IMR-90 (cell line): ENCODE results near the gene KIRREL1. TPM values are rescaled to one million over a fixed set of nuclear protein-coding genes. Genes with fewer than 3 reads are reported as not detected.

ENCODE experiments used
- ATAC-seq: fragments of 200-7000 bp; cut with Tn5 transposase; 2 replicates; pipeline ENCODE4 v1.9.1; 2020; ENCODE audit warnings: low read depth, mild to moderate bottlenecking, moderate library complexity
- BruUV-seq: library from RNA; stranded (reverse); fragments of 400-500 nt; replicated peaks from 2 replicates; lab custom pipeline; 2021; lab: Mats Ljungman, UMichigan
- CTCF ChIA-PET: fragments of 300-600 bp; formaldehyde crosslinking; extraction: SDS; loops from one replicate; lab custom pipeline; 2021; ENCODE audit warnings: antibody characterized with exemption; lab: Yijun Ruan, JAX
- POLR2A ChIA-PET: fragments of 300-600 bp; sonication (Branson Sonifier 250); formaldehyde crosslinking; loops from one replicate; lab custom pipeline; 2022; ENCODE audit warnings: antibody characterized with exemption; ENCODE audit not compliant: unreplicated experiment; lab: Charles Lee
- DNase-seq: peaks from one replicate; pipeline ENCODE4 v3.0.0; 2013
- H2AFZ ChIP-seq: replicated peaks from 2 replicates; pipeline ENCODE3; 2013; ENCODE audit warnings: low read length, mild to moderate bottlenecking; ENCODE audit not compliant: poor library complexity
- H2AK5ac ChIP-seq: 2 replicates; pipeline ENCODE4 v1.6.1; 2013; ENCODE audit warnings: low read depth, low read length, inconsistent platforms
- H2AK9ac ChIP-seq: replicated peaks from 2 replicates; pipeline ENCODE3; 2013; ENCODE audit warnings: mild to moderate bottlenecking, low read depth, low read length, moderate library complexity; ENCODE audit not compliant: poor library complexity
- H2BK120ac ChIP-seq: 2 replicates; pipeline ENCODE4 v1.6.1; 2013; ENCODE audit warnings: low read depth, low read length, inconsistent platforms
- H2BK15ac ChIP-seq: 3 replicates; pipeline ENCODE4 v1.6.1; 2013; ENCODE audit warnings: low read depth, low read length, inconsistent platforms
- H2BK20ac ChIP-seq: 2 replicates; pipeline ENCODE4 v1.6.1; 2013; ENCODE audit warnings: low read depth, mild to moderate bottlenecking, inconsistent platforms, low read length, moderate library complexity
- H2BK5ac ChIP-seq: 2 replicates; pipeline ENCODE4 v1.6.1; 2013; ENCODE audit warnings: mild to moderate bottlenecking, low read depth, low read length, inconsistent platforms; ENCODE audit not compliant: poor library complexity, severe bottlenecking
- H3K14ac ChIP-seq: replicated peaks from 2 replicates; pipeline ENCODE4 v1.6.1; 2013; ENCODE audit warnings: low read depth, low read length, inconsistent platforms
- H3K18ac ChIP-seq: 2 replicates; pipeline ENCODE4 v1.6.1; 2013; ENCODE audit warnings: low read depth, low read length, control low read depth
- H3K23ac ChIP-seq: 2 replicates; pipeline ENCODE4 v1.6.1; 2013; ENCODE audit warnings: low read depth, low read length, inconsistent platforms
- H3K27ac ChIP-seq: 2 replicates; pipeline ENCODE4 v1.5.1; 2013; ENCODE audit warnings: mild to moderate bottlenecking, control low read depth, low read length; ENCODE audit not compliant: insufficient read depth
- H3K27me3 ChIP-seq: 2 replicates; pipeline ENCODE4 v1.6.1; 2013; ENCODE audit warnings: low read length; ENCODE audit not compliant: control insufficient read depth, insufficient read depth
- H3K36me3 ChIP-seq: 2 replicates; pipeline ENCODE4 v1.6.1; 2013; ENCODE audit warnings: low read length, mixed read lengths; ENCODE audit not compliant: control insufficient read depth, insufficient read depth
- H3K4ac ChIP-seq: 2 replicates; pipeline ENCODE4 v1.6.1; 2013; ENCODE audit warnings: low read depth, low read length, inconsistent platforms
- H3K4me1 ChIP-seq: 2 replicates; pipeline ENCODE4 v1.6.1; 2013; ENCODE audit warnings: low read length, mixed read lengths; ENCODE audit not compliant: control insufficient read depth, insufficient read depth
- H3K4me2 ChIP-seq: 2 replicates; pipeline ENCODE4 v1.6.1; 2013; ENCODE audit warnings: low read depth, mild to moderate bottlenecking, control low read depth, low read length, moderate library complexity
- H3K4me3 ChIP-seq: 2 replicates; pipeline ENCODE4 v1.5.1; 2013; ENCODE audit warnings: low read depth, mild to moderate bottlenecking, control low read depth, low read length, moderate library complexity; ENCODE audit not compliant: insufficient read depth
- H3K56ac ChIP-seq: 2 replicates; pipeline ENCODE4 v1.6.1; 2013; ENCODE audit warnings: low read length, inconsistent platforms; ENCODE audit not compliant: insufficient read depth; ENCODE audit errors: extremely low read depth
- H3K79me1 ChIP-seq, 2 experiments: 2 replicates each; pipeline ENCODE4 v1.6.1; 2013; ENCODE audit warnings: low read length in 2 of 2, inconsistent platforms in 1 of 2, low read depth in 1 of 2
- H3K9ac ChIP-seq: 2 replicates; pipeline ENCODE4 v1.6.1; 2013; ENCODE audit warnings: low read depth, low read length, control low read depth
- H3K9me1 ChIP-seq: 2 replicates; pipeline ENCODE4 v1.6.1; 2013; ENCODE audit warnings: low read length, inconsistent platforms; ENCODE audit not compliant: insufficient read depth
- H3K9me3 ChIP-seq: 2 replicates; pipeline ENCODE4 v1.6.1; 2013; ENCODE audit warnings: low read length; ENCODE audit not compliant: control insufficient read depth, insufficient read depth
- H4K20me1 ChIP-seq: 2 replicates; pipeline ENCODE4 v1.6.1; 2013; ENCODE audit warnings: low read length, inconsistent platforms; ENCODE audit not compliant: insufficient read depth
- H4K5ac ChIP-seq: 2 replicates; pipeline ENCODE4 v1.6.1; 2013; ENCODE audit warnings: mild to moderate bottlenecking, low read depth, low read length, control low read depth
- H4K8ac ChIP-seq, 2 experiments: 2 replicates each; pipeline ENCODE4 v1.6.1; 2013; ENCODE audit warnings: low read depth in 2 of 2, low read length in 2 of 2, control low read depth in 1 of 2, inconsistent platforms in 1 of 2
- H4K91ac ChIP-seq: 2 replicates; pipeline ENCODE4 v1.6.1; 2013; ENCODE audit warnings: low read depth, low read length, inconsistent platforms; ENCODE audit not compliant: insufficient read depth
- BHLHE40 ChIP-seq: fragments of 150-350 bp; IDR thresholded peaks from 2 replicates; pipeline ENCODE4 v1.6.1; 2016; ENCODE audit warnings: mild to moderate bottlenecking, low read depth, low read length
- CEBPB ChIP-seq: IDR thresholded peaks from 2 replicates; pipeline ENCODE4 v1.6.1; 2012; ENCODE audit warnings: low read depth, low read length, improper control_type of control experiment
- CHD1 ChIP-seq: IDR thresholded peaks from 2 replicates; pipeline ENCODE4 v1.6.1; 2012; ENCODE audit warnings: low read depth, low read length, improper control_type of control experiment
- CTCF ChIP-seq: conservative IDR thresholded peaks from 2 replicates; pipeline ENCODE4 v1.5.1; 2012; ENCODE audit warnings: mild to moderate bottlenecking, low read depth, low read length, improper control_type of control experiment
- ELK1 ChIP-seq: fragments of 150-350 bp; IDR thresholded peaks from 2 replicates; pipeline ENCODE4 v1.6.1; 2016; ENCODE audit warnings: low read depth, mild to moderate bottlenecking, low read length, moderate library complexity, borderline replicate concordance
- FOS ChIP-seq: fragments of 150-350 bp; IDR thresholded peaks from 2 replicates; pipeline ENCODE4 v1.6.1; 2016; ENCODE audit warnings: low read depth, low read length
- MAFK ChIP-seq: IDR thresholded peaks from 2 replicates; pipeline ENCODE4 v1.6.1; 2012; ENCODE audit warnings: low read depth, low read length, improper control_type of control experiment
- MAZ ChIP-seq: IDR thresholded peaks from 2 replicates; pipeline ENCODE4 v1.6.1; 2012; ENCODE audit warnings: low read depth, mild to moderate bottlenecking, low read length, improper control_type of control experiment, moderate library complexity, borderline replicate concordance
- MXI1 ChIP-seq: IDR thresholded peaks from 2 replicates; pipeline ENCODE4 v1.6.1; 2012; ENCODE audit warnings: low read depth, mild to moderate bottlenecking, low read length, moderate library complexity, borderline replicate concordance
- NFE2L2 ChIP-seq: fragments of 150-350 bp; IDR thresholded peaks from 2 replicates; pipeline ENCODE4 v1.6.1; 2016; ENCODE audit warnings: low read depth, mild to moderate bottlenecking, low read length
- POLR2A ChIP-seq: IDR thresholded peaks from 2 replicates; pipeline ENCODE4 v1.6.1; 2012; ENCODE audit warnings: mild to moderate bottlenecking, low read depth, low read length
- RAD21 ChIP-seq: IDR thresholded peaks from 2 replicates; pipeline ENCODE4 v1.6.1; 2012; ENCODE audit warnings: low read length, improper control_type of control experiment
- RCOR1 ChIP-seq: IDR thresholded peaks from 2 replicates; pipeline ENCODE4 v1.6.1; 2012; ENCODE audit warnings: mild to moderate bottlenecking, low read length, improper control_type of control experiment; ENCODE audit not compliant: insufficient replicate concordance
- RFX5 ChIP-seq: IDR thresholded peaks from 2 replicates; pipeline ENCODE4 v1.8.0; 2012; ENCODE audit warnings: low read depth, mild to moderate bottlenecking, low read length, moderate library complexity
- SMC3 ChIP-seq: fragments of 150-350 bp; IDR thresholded peaks from 2 replicates; pipeline ENCODE4 v1.6.1; 2016; ENCODE audit warnings: low read depth, mild to moderate bottlenecking, antibody characterized with exemption, low read length, moderate library complexity
- USF2 ChIP-seq: fragments of 150-350 bp; IDR thresholded peaks from 2 replicates; pipeline ENCODE4 v1.6.1; 2017; ENCODE audit warnings: mild to moderate bottlenecking, antibody characterized with exemption, low read length, low read depth
- WGBS, 2 experiments: methylation state at CpG; one replicate each; pipeline versions ENCODE4 v1.1.5 to v1.1.7; 2013; ENCODE audit warnings: missing lambda C conversion rate in 2 of 2; ENCODE audit not compliant: insufficient read length in 1 of 2; ENCODE audit errors: extremely low coverage in 2 of 2; 5-methylcytosine and 5-hydroxymethylcytosine counted together
- dilution Hi-C: fragments of 300-500 bp; cut with HindIII; formaldehyde crosslinking; loops from one replicate; pipeline ENCODE4 v1.14.3; 2018; ENCODE audit warnings: low sequenced_read_pairs; ENCODE audit not compliant: unreplicated experiment
- in situ Hi-C: fragments of 300-500 bp; cut with MboI; formaldehyde crosslinking; loops from 3 replicates; pipeline ENCODE4 v1.14.3; 2019; ENCODE audit warnings: low sequenced_read_pairs, inconsistent platforms, mixed read lengths
- intact Hi-C: fragments of 100-400 bp; cut with micrococcal nuclease; formaldehyde crosslinking; loops from 2 replicates; pipeline ENCODE4 v1.10.0; 2022
- polyA plus RNA-seq, 3 experiments: library from polyadenylated mRNA; depleted of rRNA; stranded (reverse); fragments of >200 nt; gene quantifications; 2 replicates each; pipeline ENCODE4 v1.2.3, GENCODE V29; 2012; ENCODE audit warnings: low replicate concordance in 1 of 3
- total RNA-seq: library from RNA; depleted of rRNA; stranded (reverse); fragments of >200 nt; gene quantifications from 2 replicates; pipeline ENCODE4 v1.2.3, GENCODE V29; 2012

The KIRREL1 gene
- total and polyA plus RNA-seq, 2 of the 4 experiments (the other 2 are of a cell fraction): 58.1 to 64.7 TPM

- in situ Hi-C loops (no loop called here), dilution Hi-C loops (no loop called here), intact Hi-C loops (no loop called here)
- no TSS peak for BruUV-seq
- POLR2A ChIA-PET: no interaction called here
- TF ChIP-seq USF2 (no peak), CEBPB (no peak), RFX5 (no peak), FOS (no peak), RAD21 (no peak), POLR2A (no peak), SMC3 (no peak), ELK1 (no peak), BHLHE40 (no peak), RCOR1 (no peak), NFE2L2 (no peak), MAFK (no peak), MXI1 (no peak), CTCF (no peak), MAZ (no peak), CHD1 (no peak)
- Histone ChIP-seq H2AK5ac (no peak overlapping the region), H3K14ac (no peak overlapping the region), H2BK20ac (no peak overlapping the region), H4K20me1 (no peaks in the 10 kb centered on the region), H2AK9ac (no peak overlapping the region), H3K79me1 (no peaks in the 10 kb centered on the region), H3K4me2 (no peak overlapping the region), H3K27me3 (peaks cover 38% of the 10 kb centered on the region), H2BK120ac (no peak overlapping the region), H3K23ac (no peak overlapping the region), H2BK15ac (no peak overlapping the region), H2BK5ac (no peak overlapping the region), H3K9me3 (peaks cover 3% of the 10 kb centered on the region; the same call in 1 of the 2 replicates), H4K91ac (no peak overlapping the region), H3K4me1 (no peaks in the 10 kb centered on the region), H4K5ac (no peak overlapping the region), H3K27ac (no peak overlapping the region), H4K8ac (no peak overlapping the region), H3K9ac (no peak overlapping the region), H3K18ac (no peak overlapping the region), H3K36me3 (no peaks in the 10 kb centered on the region), H3K4me3 (no peak overlapping the region), H3K56ac (no peak overlapping the region), H3K9me1 (no peaks in the 10 kb centered on the region), H2AFZ (no peak overlapping the region), H3K4ac (no peak overlapping the region)
- no CpG with 5 or more reads among the region's 2 CpGs for WGBS, 2 experiments
- CTCF ChIA-PET: interaction anchor here (0.6 to 1.8 kb wide), 3 partner anchors 15 to 210 kb away, joined by 3 to 4 read pairs (median 4); no protein-coding TSS in a partner anchor
- DNase-seq (no peak), ATAC-seq (no peak)
Observed at GRCh38 chr1:157976888-157977287, 16.6 kb upstream of the KIRREL1 start.
